ENCODE measurements around the gene TSPEAR.

TSPEAR gene

GRCh38 chr21:44718571-44718970, 7.2 kb upstream of the TSPEAR start:
- no peak for DNase-seq

GRCh38 chr21:44718093-44718492, 6.7 kb upstream of the TSPEAR start:
- no peak for DNase-seq

- DNase-seq: peak; percentile 23
Observed at GRCh38 chr21:44716984-44717383, 5.6 kb upstream of the TSPEAR start.

- no peak for DNase-seq
Observed at GRCh38 chr21:44714905-44715304, 3.5 kb upstream of the TSPEAR start.

- DNase-seq: no peak
Observed at GRCh38 chr21:44713846-44714245, 2.5 kb upstream of the TSPEAR start.

GRCh38 chr21:44713130-44713529, 1.8 kb upstream of the TSPEAR start:
- DNase-seq: no peak

- DNase-seq: no peak
Observed at GRCh38 chr21:44712203-44713028, 1.0 kb upstream of the TSPEAR start.

- peak; percentile 98 for DNase-seq
Observed at GRCh38 chr21:44710756-44711326, 531 bp downstream of the TSPEAR start.

GRCh38 chr21:44710294-44710665, 1.1 kb downstream of the TSPEAR start:
- peak; percentile 60 for DNase-seq

GRCh38 chr21:44709426-44710293, 1.7 kb downstream of the TSPEAR start:
- peak; percentile 84 for DNase-seq

- no peak for DNase-seq
Observed at GRCh38 chr21:44708866-44709425, 2.4 kb downstream of the TSPEAR start.

GRCh38 chr21:44708213-44708865, 3.0 kb downstream of the TSPEAR start:
- no peak for DNase-seq

- no peak for DNase-seq
Observed at GRCh38 chr21:44706706-44707581, 4.4 kb downstream of the TSPEAR start.

GRCh38 chr21:44706026-44706705, 5.2 kb downstream of the TSPEAR start:
- no peak for DNase-seq

GRCh38 chr21:44704636-44705001, 6.8 kb downstream of the TSPEAR start:
- DNase-seq: no peak

- no peak for DNase-seq
Observed at GRCh38 chr21:44703731-44704635, 7.4 kb downstream of the TSPEAR start.

GRCh38 chr21:44702973-44703730, 8.2 kb downstream of the TSPEAR start:
- peak; percentile 95 for DNase-seq

GRCh38 chr21:44702111-44702972, 9.0 kb downstream of the TSPEAR start:
- peak; percentile 93 for DNase-seq
